Measurements from ENCODE around the gene GRID2IP.

- TF ChIP-seq GABPB1 (CRISPR knock-in tag; IDR thresholded peaks at IDR 0.05) (no peak), MAX (CRISPR knock-in tag; IDR thresholded peaks at IDR 0.05) (no peak), E2F4 (CRISPR knock-in tag; IDR thresholded peaks at IDR 0.05; ENCODE audit: borderline replicate concordance, low read depth) (no peak)
- TF ChIP-seq, protein P1, sequence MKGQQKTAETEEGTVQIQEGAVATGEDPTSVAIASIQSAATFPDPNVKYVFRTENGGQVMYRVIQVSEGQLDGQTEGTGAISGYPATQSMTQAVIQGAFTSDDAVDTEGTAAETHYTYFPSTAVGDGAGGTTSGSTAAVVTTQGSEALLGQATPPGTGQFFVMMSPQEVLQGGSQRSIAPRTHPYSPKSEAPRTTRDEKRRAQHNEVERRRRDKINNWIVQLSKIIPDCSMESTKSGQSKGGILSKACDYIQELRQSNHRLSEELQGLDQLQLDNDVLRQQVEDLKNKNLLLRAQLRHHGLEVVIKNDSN (CRISPR knock-in tag; IDR thresholded peaks at IDR 0.05) = no peak
Observed at GRCh38 chr7:6528401-6529130, 22.7 kb downstream of the GRID2IP start.

All from WTC11 (cell line).